NCI-H1048 (cell line): ENCODE results near the gene MGAT1.
"Not testable (repeated sequence)": the region's sequence is repeated elsewhere in the genome, so short reads cannot be mapped to it uniquely, and the experiment has no call there.

ENCODE experiments used
- DNase-seq: peaks from one replicate; lab custom pipeline; 2025; lab: John Stamatoyannopoulos, UW

The MGAT1 gene

GRCh38 chr5:180804129-180804618, 1.6 kb upstream of the MGAT1 start:
- DNase-seq = no peak

GRCh38 chr5:180803181-180804128, 849 bp upstream of the MGAT1 start:
- no peak for DNase-seq

GRCh38 chr5:180801596-180802324, 846 bp downstream of the MGAT1 start:
- DNase-seq = no peak

- no peak for DNase-seq
These were observed 2.5 kb downstream of the MGAT1 start for GRCh38 chr5:180799902-180800801.

- no peak for DNase-seq
These were observed 3.4 kb downstream of the MGAT1 start for GRCh38 chr5:180799194-180799593.

GRCh38 chr5:180798193-180798592, 4.4 kb downstream of the MGAT1 start:
- no peak for DNase-seq

GRCh38 chr5:180797256-180798192, 5.1 kb downstream of the MGAT1 start:
- DNase-seq = no peak

GRCh38 chr5:180795771-180796313, 6.8 kb downstream of the MGAT1 start:
- DNase-seq = no peak

GRCh38 chr5:180792965-180793287, 9.7 kb downstream of the MGAT1 start:
- DNase-seq = no peak

GRCh38 chr5:180792287-180792964, 10.2 kb downstream of the MGAT1 start:
- no peak for DNase-seq

GRCh38 chr5:180791611-180792213, 10.9 kb downstream of the MGAT1 start:
- no peak for DNase-seq

- no peak for DNase-seq
These were observed 12.1 kb downstream of the MGAT1 start for GRCh38 chr5:180790524-180790923.

- DNase-seq = no peak
These were observed 12.6 kb downstream of the MGAT1 start for GRCh38 chr5:180790020-180790419.

GRCh38 chr5:180788651-180789410, 13.8 kb downstream of the MGAT1 start:
- DNase-seq = not testable (repeated sequence)

GRCh38 chr5:180787711-180788431, 14.7 kb downstream of the MGAT1 start:
- no peak for DNase-seq

GRCh38 chr5:180786531-180787398, 15.8 kb downstream of the MGAT1 start:
- DNase-seq = no peak

- no peak for DNase-seq
These were observed 16.8 kb downstream of the MGAT1 start for GRCh38 chr5:180785794-180786221.
